HepG2 (cell line): ENCODE measurements around the gene TMEM14B. TPM values are rescaled to one million over a fixed set of nuclear protein-coding genes. Genes with fewer than 3 reads are reported as not detected.

Experiments
- CHD2 ChIP-seq: IDR thresholded peaks from 2 replicates; pipeline ENCODE4 v1.6.1; 2011; ENCODE audit warnings: low read depth, low read length, improper control_type of control experiment
- IKZF4 ChIP-seq: sonication (generic); formaldehyde crosslinking; IDR thresholded peaks from 2 replicates; pipeline ENCODE4 v1.5.1; 2020; ENCODE audit warnings: borderline replicate concordance, mild to moderate bottlenecking, low read depth, missing genetic modification reagents; ENCODE audit errors: not compliant biosample characterization
- MAFK ChIP-seq, 2 experiments: IDR thresholded peaks in 1 of 2; conservative IDR thresholded peaks in 1 of 2; 2 replicates each; pipeline ENCODE4 v1.6.1; 2011; ENCODE audit warnings: improper control_type of control experiment in 2 of 2, low read length in 2 of 2
- MIER2 ChIP-seq: IDR thresholded peaks from 2 replicates; pipeline ENCODE4 v1.6.1; 2016; ENCODE audit warnings: missing biosample characterization, missing genetic modification reagents
- MYNN ChIP-seq: sonication (generic); formaldehyde crosslinking; IDR thresholded peaks from 2 replicates; pipeline ENCODE4 v1.4.0; 2020; ENCODE audit warnings: mild to moderate bottlenecking, low read depth, missing genetic modification reagents
- PHF5A ChIP-seq: IDR thresholded peaks from one replicate; pipeline ENCODE4 v1.6.1; 2018; ENCODE audit warnings: low read depth, missing genetic modification reagents; ENCODE audit not compliant: unreplicated experiment
- POLR2AphosphoS2 ChIP-seq: IDR thresholded peaks from 2 replicates; pipeline ENCODE4 v1.6.1; 2011; ENCODE audit warnings: low read depth, low read length, improper control_type of control experiment
- RBM22 ChIP-seq: fragments of 200-400 bp; formaldehyde crosslinking; optimal IDR thresholded peaks from 2 replicates; pipeline ENCODE3; 2017; ENCODE audit warnings: mild to moderate bottlenecking, low read length, moderate library complexity
- REPIN1 ChIP-seq: sonication (generic); formaldehyde crosslinking; IDR thresholded peaks from 2 replicates; pipeline ENCODE4 v1.8.0; 2022; ENCODE audit warnings: missing genetic modification reagents, low read depth, mild to moderate bottlenecking, borderline replicate concordance
- SIX4 ChIP-seq: sonication (generic); formaldehyde crosslinking; IDR thresholded peaks from 2 replicates; pipeline ENCODE4 v1.4.0; 2020; ENCODE audit warnings: missing genetic modification reagents
- SOX13 ChIP-seq, 3 experiments: fragments of 450-650 bp in 1 of 3; sonication (generic) in 1 of 3; formaldehyde crosslinking in 1 of 3; IDR thresholded peaks in 2 of 3; conservative IDR thresholded peaks in 1 of 3; 2 replicates each; pipeline versions ENCODE4 v1.5.0 to v1.6.1; 2016 to 2020; ENCODE audit warnings: antibody characterized with exemption in 1 of 3, mild to moderate bottlenecking in 1 of 3, missing compliant biosample characterization in 1 of 3, missing genetic modification reagents in 1 of 3, moderate library complexity in 1 of 3
- SOX6 ChIP-seq, 2 experiments: fragments of 450-650 bp in 1 of 2; sonication (generic) in 1 of 2; formaldehyde crosslinking in 1 of 2; IDR thresholded peaks; 2 replicates each; pipeline versions ENCODE4 v1.4.0 to v1.6.1; 2017 to 2020; ENCODE audit warnings: antibody characterized with exemption in 1 of 2, mild to moderate bottlenecking in 1 of 2, missing genetic modification reagents in 1 of 2
- SP5 ChIP-seq: IDR thresholded peaks from 2 replicates; pipeline ENCODE4 v1.6.1; 2016; ENCODE audit warnings: low read depth, borderline replicate concordance
- U2AF1 ChIP-seq: fragments of 200-400 bp; formaldehyde crosslinking; optimal IDR thresholded peaks from 2 replicates; pipeline ENCODE3; 2017; ENCODE audit warnings: mild to moderate bottlenecking, low read depth, low read length
- ZBTB37 ChIP-seq: sonication (generic); formaldehyde crosslinking; IDR thresholded peaks from 2 replicates; pipeline ENCODE4 v1.4.0; 2020; ENCODE audit warnings: mild to moderate bottlenecking, missing genetic modification reagents
- ZMYM2 ChIP-seq: sonication (generic); formaldehyde crosslinking; IDR thresholded peaks from 2 replicates; pipeline ENCODE4 v1.8.0; 2022; ENCODE audit warnings: mild to moderate bottlenecking, missing genetic modification reagents
- ZNF205 ChIP-seq: IDR thresholded peaks from 2 replicates; pipeline ENCODE4 v1.6.1; 2018; ENCODE audit warnings: missing biosample characterization, missing genetic modification reagents
- ZNF225 ChIP-seq: sonication (generic); formaldehyde crosslinking; IDR thresholded peaks from 2 replicates; pipeline ENCODE4 v1.4.0; 2020; ENCODE audit warnings: mild to moderate bottlenecking, missing genetic modification reagents
- ZNF329 ChIP-seq: sonication (generic); formaldehyde crosslinking; IDR thresholded peaks from 2 replicates; pipeline ENCODE4 v1.9.0; 2021; ENCODE audit warnings: low read depth, mild to moderate bottlenecking, missing genetic modification reagents
- ZNF44 ChIP-seq: sonication (generic); formaldehyde crosslinking; IDR thresholded peaks from 2 replicates; pipeline ENCODE4 v1.5.1; 2020; ENCODE audit warnings: mild to moderate bottlenecking, missing genetic modification reagents
- ZNF451 ChIP-seq: sonication (generic); formaldehyde crosslinking; IDR thresholded peaks from 2 replicates; pipeline ENCODE4 v1.5.0; 2020; ENCODE audit warnings: mild to moderate bottlenecking, missing genetic modification reagents
- ZNF644 ChIP-seq: IDR thresholded peaks from 2 replicates; pipeline ENCODE4 v1.6.1; 2016; ENCODE audit warnings: low read depth
- ZNF850 ChIP-seq: sonication (generic); formaldehyde crosslinking; conservative IDR thresholded peaks from 2 replicates; pipeline ENCODE4 v1.9.0; 2021; ENCODE audit warnings: mild to moderate bottlenecking, missing genetic modification reagents
- polyA plus RNA-seq, 8 experiments: library from polyadenylated mRNA; depleted of rRNA in 3 of 8; stranded (reverse) in 7 of 8; unstranded in 1 of 8; fragments of >200 nt; fragmentation: Illumina TruSeq in 4 of 8; extraction: Trizol in 4 of 8; gene quantifications; 2 replicates each; pipeline versions ENCODE4 v1.2.1 to v1.2.3, GENCODE V29; 2011 to 2016; ENCODE audit warnings: low read depth in 4 of 8, missing spikeins in 1 of 8, mixed read lengths in 1 of 8; ENCODE audit not compliant: insufficient read depth in 1 of 8
- total RNA-seq, 5 experiments: library from RNA; depleted of rRNA; stranded (reverse); fragments of >200 nt; fragmentation: Illumina TruSeq; extraction: Trizol; gene quantifications; 2 replicates each; pipeline ENCODE4 v1.2.3, GENCODE V29; 2016; ENCODE audit warnings: low read depth in 1 of 5
- TF ChIP-seq, protein P1 (sequence below): sonication (generic); formaldehyde crosslinking; IDR thresholded peaks from 2 replicates; pipeline ENCODE4 v1.4.0; 2020; ENCODE audit warnings: low read depth, missing genetic modification reagents

TMEM14B gene
- total and polyA plus RNA-seq, 2 of the 13 experiments (the other 11 are each of a cell fraction or from before 2014, with no cell fraction given) = 133 to 200 TPM

DNA sequence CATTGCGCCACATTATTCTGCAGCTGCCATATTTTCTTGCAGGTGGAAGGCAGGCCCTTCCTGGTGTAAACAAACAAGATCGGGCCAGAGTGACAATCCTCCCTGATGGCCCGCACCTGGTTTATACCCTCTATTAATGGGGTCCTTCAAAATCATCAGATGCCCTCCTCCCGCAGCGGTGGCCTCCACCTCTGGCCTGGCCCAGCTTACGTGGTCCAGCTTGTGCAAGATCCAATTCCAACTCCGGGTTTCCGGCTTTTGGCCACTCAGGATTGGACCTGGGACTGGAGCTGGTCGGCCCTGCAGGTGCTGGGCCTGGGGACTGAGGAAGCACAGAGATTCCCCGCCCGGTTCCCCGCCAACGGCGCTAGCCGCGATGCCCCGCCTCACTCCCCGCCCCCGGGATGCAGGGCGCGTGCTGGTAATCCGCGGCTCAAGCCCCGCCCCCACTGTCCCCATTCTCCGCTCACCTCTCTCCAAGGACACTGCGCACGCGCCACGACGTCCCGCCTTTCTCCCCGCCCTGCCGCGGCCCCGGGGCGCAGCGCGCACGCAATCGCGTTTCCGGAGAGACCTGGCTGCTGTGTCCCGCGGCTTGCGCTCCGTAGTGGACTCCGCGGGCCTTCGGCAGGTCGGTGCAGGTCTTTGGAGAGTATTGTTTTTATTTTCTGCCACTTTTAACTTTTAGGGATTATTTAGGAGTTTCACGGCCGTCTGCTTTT lies at the start of gene TMEM14B (continued):
- TF ChIP-seq, protein P1, sequence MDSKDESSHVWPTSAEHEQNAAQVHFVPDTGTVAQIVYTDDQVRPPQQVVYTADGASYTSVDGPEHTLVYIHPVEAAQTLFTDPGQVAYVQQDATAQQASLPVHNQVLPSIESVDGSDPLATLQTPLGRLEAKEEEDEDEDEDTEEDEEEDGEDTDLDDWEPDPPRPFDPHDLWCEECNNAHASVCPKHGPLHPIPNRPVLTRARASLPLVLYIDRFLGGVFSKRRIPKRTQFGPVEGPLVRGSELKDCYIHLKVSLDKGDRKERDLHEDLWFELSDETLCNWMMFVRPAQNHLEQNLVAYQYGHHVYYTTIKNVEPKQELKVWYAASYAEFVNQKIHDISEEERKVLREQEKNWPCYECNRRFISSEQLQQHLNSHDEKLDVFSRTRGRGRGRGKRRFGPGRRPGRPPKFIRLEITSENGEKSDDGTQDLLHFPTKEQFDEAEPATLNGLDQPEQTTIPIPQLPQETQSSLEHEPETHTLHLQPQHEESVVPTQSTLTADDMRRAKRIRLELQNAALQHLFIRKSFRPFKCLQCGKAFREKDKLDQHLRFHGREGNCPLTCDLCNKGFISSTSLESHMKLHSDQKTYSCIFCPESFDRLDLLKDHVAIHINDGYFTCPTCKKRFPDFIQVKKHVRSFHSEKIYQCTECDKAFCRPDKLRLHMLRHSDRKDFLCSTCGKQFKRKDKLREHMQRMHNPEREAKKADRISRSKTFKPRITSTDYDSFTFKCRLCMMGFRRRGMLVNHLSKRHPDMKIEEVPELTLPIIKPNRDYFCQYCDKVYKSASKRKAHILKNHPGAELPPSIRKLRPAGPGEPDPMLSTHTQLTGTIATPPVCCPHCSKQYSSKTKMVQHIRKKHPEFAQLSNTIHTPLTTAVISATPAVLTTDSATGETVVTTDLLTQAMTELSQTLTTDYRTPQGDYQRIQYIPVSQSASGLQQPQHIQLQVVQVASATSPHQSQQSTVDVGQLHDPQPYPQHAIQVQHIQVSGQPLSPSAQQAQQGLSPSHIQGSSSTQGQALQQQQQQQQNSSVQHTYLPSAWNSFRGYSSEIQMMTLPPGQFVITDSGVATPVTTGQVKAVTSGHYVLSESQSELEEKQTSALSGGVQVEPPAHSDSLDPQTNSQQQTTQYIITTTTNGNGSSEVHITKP (CRISPR knock-in tag) = 0 out of 2 replicates have a peak, but pooled peaks have one; percentile 64
- TF ChIP-seq ZNF205 (CRISPR knock-in tag) (peak; percentile 88), MAFK (conservative IDR thresholded peaks at IDR 0.05 in 1 of 2, IDR thresholded peaks at IDR 0.05 in 1 of 2; ENCODE audit: low read length in 2 of 2) (no peak), ZNF329 (CRISPR knock-in tag) (peak; percentile 81), ZNF644 (CRISPR knock-in tag) (peak; percentile 68), IKZF4 (peak; percentile 45), U2AF1 (no peak), SP5 (peak; percentile 97), SOX13 (IDR thresholded peaks at IDR 0.05) (peak; percentile 55; the same call in 1 of the 2 replicates), SOX13 (CRISPR knock-in tag; conservative IDR thresholded peaks at IDR 0.05 in 1 of 2, IDR thresholded peaks at IDR 0.05 in 1 of 2) (peak in 1 of 2 experiments; percentile 64; a peak in 2 of 4 replicates), POLR2AphosphoS2 (peak; percentile 74; the same call in 1 of the 2 replicates), MIER2 (peak; percentile 75), ZNF44 (peak; percentile 59; the same call in 1 of the 2 replicates), ZNF225 (CRISPR knock-in tag) (no peak; the same call in 1 of the 2 replicates), CHD2 (peak; percentile 66; the same call in 1 of the 2 replicates), REPIN1 (CRISPR knock-in tag) (peak; percentile 82), ZMYM2 (peak; percentile 85), RBM22 (peak; percentile 58), SIX4 (peak; percentile 82), SOX6 (IDR thresholded peaks at IDR 0.05) (no peak), SOX6 (CRISPR knock-in tag; IDR thresholded peaks at IDR 0.05) (peak; percentile 88), MYNN (CRISPR knock-in tag) (peak; percentile 94), ZNF850 (CRISPR knock-in tag) (no peak), PHF5A (no peak), ZBTB37 (CRISPR knock-in tag) (0 out of 2 replicates have a peak, but pooled peaks have one; percentile 18), ZNF451 (CRISPR knock-in tag) (peak; percentile 87)
